ENCODE results near the gene APP. TPM values are rescaled to one million over a fixed set of nuclear protein-coding genes. Genes with fewer than 3 reads are reported as not detected.
A peak's percentile ranks its signal among the peaks of the same experiment; 100 is the strongest.
"Not testable (repeated sequence)": the region's sequence is repeated elsewhere in the genome, so short reads cannot be mapped to it uniquely, and the experiment has no call there.

Gene APP
- total and polyA plus RNA-seq, 2 of the 13 experiments (the other 11 are each of a cell fraction or from before 2014, with no cell fraction given) = 70.6 to 262 TPM

- Histone ChIP-seq H3K4me3 (replicated peaks in 1 of 3; ENCODE audit: insufficient read depth in 1 of 3, low read depth in 2 of 3, low read length in 3 of 3) (no peak overlapping the region), H3K27ac (ENCODE audit: extremely low read length, insufficient read depth, low read length) (no peak overlapping the region), H3K4me2 (ENCODE audit: low read depth, low read length) (no peak overlapping the region), H3K9me3 (ENCODE audit: low read length) (no peaks in the 10 kb centered on the region), H3K36me3 (replicated peaks in 1 of 2; ENCODE audit: control insufficient read depth in 1 of 2, insufficient read depth in 2 of 2, low read length in 2 of 2) (no peaks in the 10 kb centered on the region; a peak in 1 of 5 replicates), H3K4me1 (ENCODE audit: insufficient read depth, low read length) (peaks cover 27% of the 10 kb centered on the region), H3K9ac (ENCODE audit: insufficient read depth, low read depth, low read length) (no peak overlapping the region), H2AFZ (ENCODE audit: low read length) (no peak overlapping the region), H4K20me1 (ENCODE audit: insufficient read depth, low read length) (peaks cover 4% of the 10 kb centered on the region; the same call in 1 of the 2 replicates), H3K27me3 (ENCODE audit: control insufficient read depth in 1 of 2, insufficient read depth in 2 of 2, low read length in 2 of 2) (no peaks in the 10 kb centered on the region), H3K79me2 (ENCODE audit: insufficient read depth, low read length) (peaks cover 59% of the 10 kb centered on the region)
- intact Hi-C loops (cut with micrococcal nuclease; ENCODE audit: unreplicated experiment) (no loop called here), in situ Hi-C loops (cut with HindIII; ENCODE audit: extremely low pct_ligation_motif_present, low pct_unique_long_range_greater_than_20kb) (no loop called here)
- BruUV-seq (replicated peaks) = no TSS peak
- no peak for DNase-seq (ENCODE audit: low spot score)
- 71% methylated on average over 3 of the region's 3 CpGs for WGBS (ENCODE audit: low lambda C conversion rate)
- POLR2A ChIA-PET = no interaction called here
- no peak for ATAC-seq
- CTCF ChIA-PET (ENCODE audit: low intra/inter-chr PET ratio, low total read pairs) = no interaction called here
- peak; percentile 72; the same call in 1 of the 2 replicates for TF ChIP-seq CEBPB (IDR thresholded peaks at IDR 0.05; ENCODE audit: borderline replicate concordance, low read depth, low read length)
- no peak for TF ChIP-seq TMF1 (CRISPR knock-in tag; IDR thresholded peaks at IDR 0.05; ENCODE audit: low read depth)
- no peak for TF ChIP-seq HMG20A (CRISPR knock-in tag; IDR thresholded peaks at IDR 0.05; ENCODE audit: borderline replicate concordance)
- no peak for TF ChIP-seq MEIS1 (CRISPR knock-in tag; IDR thresholded peaks at IDR 0.05; ENCODE audit: borderline replicate concordance)
- no peak for TF ChIP-seq ZNF557 (CRISPR knock-in tag; IDR thresholded peaks at IDR 0.05)
- no peak for FAIRE-seq
These were observed 39.0 kb downstream of the APP start for GRCh38 chr21:26131554-26131953.

GRCh38 chr21:26131053-26131452 lies 39.5 kb downstream of the APP start:
- H3K36me3 ChIP-seq (replicated peaks in 1 of 2; ENCODE audit: control insufficient read depth in 1 of 2, insufficient read depth in 2 of 2, low read length in 2 of 2); DNase-seq (ENCODE audit: low spot score); in situ Hi-C loops (cut with HindIII; ENCODE audit: extremely low pct_ligation_motif_present, low pct_unique_long_range_greater_than_20kb); H3K4me3 ChIP-seq (replicated peaks in 1 of 3; ENCODE audit: insufficient read depth in 1 of 3, low read depth in 2 of 3, low read length in 3 of 3); H2AFZ ChIP-seq (ENCODE audit: low read length); H4K20me1 ChIP-seq (ENCODE audit: insufficient read depth, low read length); H3K9me3 ChIP-seq (ENCODE audit: low read length); FAIRE-seq; H3K27ac ChIP-seq (ENCODE audit: extremely low read length, insufficient read depth, low read length); H3K4me2 ChIP-seq (ENCODE audit: low read depth, low read length); POLR2A ChIA-PET; ATAC-seq; intact Hi-C loops (cut with micrococcal nuclease; ENCODE audit: unreplicated experiment); H3K9ac ChIP-seq (ENCODE audit: insufficient read depth, low read depth, low read length); H3K27me3 ChIP-seq (ENCODE audit: control insufficient read depth in 1 of 2, insufficient read depth in 2 of 2, low read length in 2 of 2); BruUV-seq (replicated peaks); CTCF ChIA-PET (ENCODE audit: low intra/inter-chr PET ratio, low total read pairs): not testable (repeated sequence)
- WGBS (ENCODE audit: low lambda C conversion rate) = 66% methylated on average over 14 of the region's 14 CpGs
- peaks cover 32% of the 10 kb centered on the region for H3K4me1 ChIP-seq (ENCODE audit: insufficient read depth, low read length)
- peaks cover 57% of the 10 kb centered on the region for H3K79me2 ChIP-seq (ENCODE audit: insufficient read depth, low read length)

Measured in HepG2 (cell line).